Keratinocyte (primary cell): Measurements from ENCODE around the gene CZIB. TPM values are rescaled to one million over a fixed set of nuclear protein-coding genes. Genes with fewer than 3 reads are reported as not detected.

Experiments
- DNase-seq: peaks from one replicate; pipeline ENCODE4 v3.0.0-alpha.2; 2011; ENCODE audit warnings: low read depth, missing footprints, low spot score
- FAIRE-seq: peaks from 2 replicates; lab custom pipeline; 2011; peaks lifted over from hg19 to GRCh38; lab: Jason Lieb, UNC
- H2AFZ ChIP-seq: 2 replicates; pipeline ENCODE4 v1.6.0; 2012; ENCODE audit warnings: low read length, control low read depth, inconsistent platforms; ENCODE audit not compliant: control insufficient read depth
- H3K27ac ChIP-seq: 2 replicates; pipeline ENCODE4 v1.5.1; 2011; ENCODE audit warnings: low read length; ENCODE audit not compliant: control insufficient read depth, insufficient read depth
- H3K27me3 ChIP-seq: 3 replicates; pipeline ENCODE4 v1.6.0; 2011; ENCODE audit warnings: low read length; ENCODE audit not compliant: control insufficient read depth, insufficient read depth; ENCODE audit errors: extremely low read depth
- H3K36me3 ChIP-seq, 2 experiments: 2 replicates in 1 of 2; 3 replicates in 1 of 2; pipeline ENCODE4 v1.5.1; 2011; ENCODE audit warnings: low read length in 2 of 2, mild to moderate bottlenecking in 1 of 2; ENCODE audit not compliant: control insufficient read depth in 2 of 2, insufficient read depth in 2 of 2; ENCODE audit errors: extremely low read depth in 1 of 2
- H3K4me1 ChIP-seq: 3 replicates; pipeline ENCODE4 v1.5.1; 2011; ENCODE audit warnings: low read length; ENCODE audit not compliant: control insufficient read depth, insufficient read depth; ENCODE audit errors: extremely low read depth
- H3K4me2 ChIP-seq: 3 replicates; pipeline ENCODE4 v1.6.0; 2011; ENCODE audit warnings: low read depth, low read length; ENCODE audit not compliant: control insufficient read depth, insufficient read depth; ENCODE audit errors: extremely low read depth
- H3K4me3 ChIP-seq, 3 experiments: fragments of 200-600 bp in 1 of 3; sonication (generic) in 1 of 3; 2 replicates in 2 of 3; 3 replicates in 1 of 3; pipeline ENCODE4 v1.5.1; 2011 to 2016; ENCODE audit warnings: low read length in 3 of 3, mild to moderate bottlenecking in 3 of 3, control low read depth in 2 of 3, inconsistent platforms in 1 of 3, low read depth in 1 of 3, mixed read lengths in 1 of 3, mixed run types in 1 of 3, moderate library complexity in 1 of 3; ENCODE audit not compliant: control insufficient read depth in 2 of 3, insufficient read depth in 2 of 3; ENCODE audit errors: extremely low read depth in 1 of 3
- H3K79me2 ChIP-seq: 2 replicates; pipeline ENCODE4 v1.6.0; 2012; ENCODE audit warnings: low read length; ENCODE audit not compliant: control insufficient read depth, insufficient read depth
- H3K9ac ChIP-seq: 3 replicates; pipeline ENCODE4 v1.6.0; 2011; ENCODE audit warnings: low read length; ENCODE audit not compliant: control insufficient read depth, insufficient read depth; ENCODE audit errors: extremely low read depth
- H3K9me1 ChIP-seq: 3 replicates; pipeline ENCODE4 v1.6.0; 2011; ENCODE audit warnings: low read length; ENCODE audit not compliant: control insufficient read depth, insufficient read depth; ENCODE audit errors: extremely low read depth
- H3K9me3 ChIP-seq: 2 replicates; pipeline ENCODE4 v1.5.1; 2012; ENCODE audit warnings: low read depth, low read length; ENCODE audit not compliant: control insufficient read depth
- H4K20me1 ChIP-seq: 3 replicates; pipeline ENCODE4 v1.6.0; 2011; ENCODE audit warnings: low read length; ENCODE audit not compliant: control insufficient read depth, insufficient read depth; ENCODE audit errors: extremely low read depth
- EZH2 ChIP-seq: IDR thresholded peaks from one replicate; pipeline ENCODE4 v1.6.1; 2012; ENCODE audit warnings: inconsistent platforms, mild to moderate bottlenecking, low read length, moderate library complexity
- dilution Hi-C: fragments of 300-500 bp; cut with MboI; formaldehyde crosslinking; loops from one replicate; pipeline ENCODE4 v1.7.0; 2020; ENCODE audit warnings: low sequenced_read_pairs; ENCODE audit not compliant: extremely low pct_ligation_motif_present
- polyA plus RNA-seq, 5 experiments: library from polyadenylated mRNA; depleted of rRNA in 3 of 5; stranded (reverse) in 3 of 5; stranded (forward) in 1 of 5; unstranded in 1 of 5; fragments of >200 nt; gene quantifications; 1 replicate in 1 of 5; 2 replicates in 3 of 5; 3 replicates in 1 of 5; pipeline versions ENCODE4 v1.2.1 to v1.2.3, GENCODE V29; 2011 to 2012; ENCODE audit warnings: missing spikeins in 2 of 5, low read depth in 1 of 5, low replicate concordance in 1 of 5
- TF ChIP-seq, protein P1 (sequence below), 3 experiments: IDR thresholded peaks in 1 of 3; conservative IDR thresholded peaks in 1 of 3; optimal IDR thresholded peaks in 1 of 3; 2 replicates in 2 of 3; 3 replicates in 1 of 3; pipeline versions ENCODE3 to v1.5.1; 2011; ENCODE audit warnings: low read length in 3 of 3, mild to moderate bottlenecking in 3 of 3, moderate library complexity in 2 of 3, control low read depth in 1 of 3, inconsistent platforms in 1 of 3; ENCODE audit not compliant: insufficient read depth in 2 of 3; ENCODE audit errors: extremely low read depth in 1 of 3

The CZIB gene
- polyA plus RNA-seq, 1 donor (not counting 4 experiments of a cell fraction or from before 2014, with no cell fraction given): 52.6 TPM

DNA sequence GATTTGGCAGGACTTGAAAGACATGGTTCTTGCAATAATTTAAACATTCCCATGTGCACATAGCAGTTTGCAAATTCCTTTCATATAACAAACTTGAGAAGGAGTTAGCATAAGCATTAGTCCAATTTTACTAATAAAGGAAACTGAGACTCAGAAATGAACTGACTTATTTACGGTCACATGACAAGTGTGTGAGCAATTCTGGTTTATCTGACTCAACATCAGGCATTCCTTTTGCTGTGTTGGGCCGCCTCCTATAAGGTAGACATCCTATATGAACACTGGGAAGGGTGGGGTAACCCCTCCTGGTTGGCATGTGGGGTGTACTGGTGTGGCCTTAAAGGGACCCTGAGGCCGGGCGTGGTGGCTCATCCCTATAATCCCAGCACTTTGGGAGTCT is 32.3 kb downstream of the CZIB start:
- TF ChIP-seq, protein P1, sequence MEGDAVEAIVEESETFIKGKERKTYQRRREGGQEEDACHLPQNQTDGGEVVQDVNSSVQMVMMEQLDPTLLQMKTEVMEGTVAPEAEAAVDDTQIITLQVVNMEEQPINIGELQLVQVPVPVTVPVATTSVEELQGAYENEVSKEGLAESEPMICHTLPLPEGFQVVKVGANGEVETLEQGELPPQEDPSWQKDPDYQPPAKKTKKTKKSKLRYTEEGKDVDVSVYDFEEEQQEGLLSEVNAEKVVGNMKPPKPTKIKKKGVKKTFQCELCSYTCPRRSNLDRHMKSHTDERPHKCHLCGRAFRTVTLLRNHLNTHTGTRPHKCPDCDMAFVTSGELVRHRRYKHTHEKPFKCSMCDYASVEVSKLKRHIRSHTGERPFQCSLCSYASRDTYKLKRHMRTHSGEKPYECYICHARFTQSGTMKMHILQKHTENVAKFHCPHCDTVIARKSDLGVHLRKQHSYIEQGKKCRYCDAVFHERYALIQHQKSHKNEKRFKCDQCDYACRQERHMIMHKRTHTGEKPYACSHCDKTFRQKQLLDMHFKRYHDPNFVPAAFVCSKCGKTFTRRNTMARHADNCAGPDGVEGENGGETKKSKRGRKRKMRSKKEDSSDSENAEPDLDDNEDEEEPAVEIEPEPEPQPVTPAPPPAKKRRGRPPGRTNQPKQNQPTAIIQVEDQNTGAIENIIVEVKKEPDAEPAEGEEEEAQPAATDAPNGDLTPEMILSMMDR (optimal IDR thresholded peaks at IDR 0.05 in 1 of 3, IDR thresholded peaks at IDR 0.05 in 1 of 3, conservative IDR thresholded peaks at IDR 0.05 in 1 of 3; ENCODE audit: extremely low read depth in 1 of 3, insufficient read depth in 2 of 3, low read length in 3 of 3): no peak
- TF ChIP-seq EZH2: no peak
- H3K9ac ChIP-seq: no peak overlapping the region
- no peaks in the 10 kb centered on the region for H3K27me3 ChIP-seq
- no peak for DNase-seq
- H4K20me1 ChIP-seq: no peaks in the 10 kb centered on the region
- dilution Hi-C loops: no loop called here
- H3K27ac ChIP-seq: no peak overlapping the region
- no peaks in the 10 kb centered on the region for H3K79me2 ChIP-seq
- peaks cover 8% of the 10 kb centered on the region for H3K4me1 ChIP-seq
- H3K36me3 ChIP-seq: no peaks in the 10 kb centered on the region
- FAIRE-seq: peak; percentile 60
- no peak overlapping the region for H2AFZ ChIP-seq
- H3K4me3 ChIP-seq: no peak overlapping the region
- H3K9me1 ChIP-seq: no peaks in the 10 kb centered on the region
- peak overlapping the region; percentile 14 for H3K4me2 ChIP-seq
- H3K9me3 ChIP-seq: no peaks in the 10 kb centered on the region

DNA sequence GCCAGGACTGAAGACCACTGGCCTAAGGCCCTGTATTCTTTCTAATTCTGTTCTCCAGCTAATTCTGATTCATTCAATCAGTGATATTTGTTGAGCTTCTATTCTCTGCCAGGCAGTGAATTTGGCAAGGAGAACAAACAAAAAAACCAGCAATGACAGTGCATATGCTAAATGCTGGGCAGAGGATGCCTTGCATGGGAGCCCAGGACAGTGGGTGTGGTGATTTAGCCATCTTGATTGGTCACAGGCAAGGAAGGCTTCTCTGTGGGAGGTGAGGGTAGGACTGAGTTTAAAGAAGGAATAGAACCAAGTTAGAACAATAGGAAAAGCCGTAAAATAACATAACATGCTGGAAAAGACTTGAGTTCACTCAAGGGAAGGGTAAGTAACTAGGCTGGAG is 33.0 kb downstream of the CZIB start:
- no peak overlapping the region for H3K4me3 ChIP-seq
- no peak overlapping the region for H3K9ac ChIP-seq
- H3K4me1 ChIP-seq: peaks cover 8% of the 10 kb centered on the region
- TF ChIP-seq EZH2: no peak
- TF ChIP-seq, protein P1 (optimal IDR thresholded peaks at IDR 0.05 in 1 of 3, IDR thresholded peaks at IDR 0.05 in 1 of 3, conservative IDR thresholded peaks at IDR 0.05 in 1 of 3; ENCODE audit: extremely low read depth in 1 of 3, insufficient read depth in 2 of 3, low read length in 3 of 3): no peak
- dilution Hi-C loops: no loop called here
- FAIRE-seq (no peak), DNase-seq (no peak)
- no peaks in the 10 kb centered on the region for H3K9me1 ChIP-seq
- no peaks in the 10 kb centered on the region for H4K20me1 ChIP-seq
- H2AFZ ChIP-seq: no peak overlapping the region
- H3K27ac ChIP-seq: no peak overlapping the region
- H3K79me2 ChIP-seq: no peaks in the 10 kb centered on the region
- no peak overlapping the region for H3K4me2 ChIP-seq
- H3K9me3 ChIP-seq: no peaks in the 10 kb centered on the region
- H3K36me3 ChIP-seq: no peaks in the 10 kb centered on the region
- no peaks in the 10 kb centered on the region for H3K27me3 ChIP-seq
